Cerebellar cortex (tissue), 1 donor: ENCODE measurements around the gene SPACA7.
"Not testable (repeated sequence)": the region's sequence is repeated elsewhere in the genome, so short reads cannot be mapped to it uniquely, and the experiment has no call there.

Source experiments
- DNase-seq: peaks from one replicate; pipeline ENCODE4 v3.0.0-alpha.2; 2015; ENCODE audit warnings: low spot score

Gene SPACA7

DNA sequence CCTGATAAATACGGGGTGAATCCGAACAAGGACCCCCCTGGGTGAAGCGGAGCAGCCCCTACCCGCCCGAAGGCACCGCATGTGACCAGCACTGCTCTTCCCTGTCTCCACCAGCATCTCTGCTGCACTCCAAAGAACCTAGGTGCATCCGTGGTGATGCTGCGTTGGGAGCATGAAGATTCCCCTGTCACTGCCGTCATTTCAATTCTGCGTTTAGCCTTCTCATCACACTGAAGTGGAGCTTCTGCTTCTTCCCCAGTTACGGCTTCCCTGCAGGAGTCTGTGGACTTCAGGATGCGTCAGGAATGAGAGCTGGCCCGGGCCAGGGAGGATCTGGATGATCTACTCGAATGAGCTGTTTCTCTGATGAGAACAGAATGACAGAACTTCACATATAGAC, 47.9 kb downstream of the SPACA7 start:
- DNase-seq, result no peak

DNA sequence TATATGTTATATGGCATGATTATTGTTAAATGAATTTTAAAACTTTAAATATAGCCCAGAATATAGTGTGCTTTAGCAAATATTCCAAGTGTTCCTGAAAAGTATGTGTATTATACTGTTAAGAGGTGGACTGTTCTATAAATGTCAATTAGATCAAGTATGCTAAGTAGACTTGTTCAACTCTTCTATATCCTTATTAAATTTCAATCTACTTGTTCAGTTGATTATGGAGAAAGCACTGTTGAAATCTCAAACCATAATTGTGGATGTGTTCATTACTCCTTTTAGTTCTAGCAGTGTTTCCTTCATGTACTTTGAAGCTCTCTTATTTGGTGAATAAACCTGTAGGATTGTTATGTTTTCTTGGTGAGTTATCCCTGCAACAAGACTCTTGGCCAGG, 52.5 kb downstream of the SPACA7 start:
- no peak for DNase-seq

DNA sequence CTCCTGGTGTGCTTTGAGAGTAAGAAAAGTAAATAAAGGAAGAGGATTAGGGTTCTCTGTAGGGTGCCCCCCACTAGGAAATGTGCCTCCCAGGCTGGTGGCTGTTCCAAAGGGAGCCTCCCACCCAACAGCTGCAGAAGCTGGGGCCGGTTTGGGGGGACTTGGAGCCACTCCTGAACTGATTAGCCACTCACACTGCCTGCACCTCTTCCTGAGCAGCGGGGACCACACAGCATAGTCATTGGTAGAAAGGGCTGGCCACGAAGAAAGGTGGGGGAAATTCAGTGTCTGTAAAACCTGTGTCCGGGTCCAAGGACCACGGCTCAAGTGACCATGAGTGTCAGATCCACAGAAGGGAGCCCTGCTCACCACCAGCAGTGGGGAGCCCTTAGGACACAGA, 55.6 kb downstream of the SPACA7 start:
- DNase-seq, result no peak

DNA sequence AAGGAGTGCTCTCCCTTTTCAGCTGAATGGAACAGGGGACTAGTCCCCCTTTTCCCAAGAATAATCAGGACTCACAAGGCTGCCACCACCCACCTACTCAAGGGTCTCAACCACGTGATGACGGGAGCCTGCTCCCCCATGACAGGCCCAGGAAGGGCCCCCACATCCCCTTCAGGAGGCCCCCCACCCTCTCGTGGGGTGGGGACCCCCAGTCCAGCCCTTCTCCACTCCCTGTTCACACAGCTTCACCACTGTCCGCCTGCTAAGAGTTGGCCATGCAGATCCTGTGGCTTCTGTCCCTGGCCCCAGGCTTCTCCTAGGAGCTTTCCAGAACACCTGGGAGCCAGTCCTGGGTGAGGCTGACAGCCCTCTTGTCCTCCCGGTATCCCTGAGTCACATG, 56.6 kb downstream of the SPACA7 start:
- DNase-seq, result not testable (repeated sequence)

DNA sequence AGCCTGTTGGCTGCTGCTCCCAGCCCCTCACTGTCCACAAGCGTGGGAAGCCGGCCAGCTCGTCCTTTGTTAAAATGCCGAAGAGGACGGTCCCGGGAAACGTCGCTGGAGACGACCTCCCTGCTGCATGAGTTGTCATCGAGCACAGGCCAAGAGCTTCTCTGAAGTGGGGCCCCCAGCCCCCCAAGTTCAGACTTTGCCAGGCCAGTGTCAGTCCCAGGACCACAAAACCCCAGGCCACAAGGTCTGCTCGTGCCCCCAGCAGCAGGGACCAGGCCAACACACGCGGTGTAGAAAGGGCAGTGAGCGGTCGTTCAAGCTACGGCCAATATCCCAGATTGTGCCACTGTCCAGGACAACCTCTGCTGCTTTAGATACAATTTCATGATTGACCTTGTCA, 57.4 kb downstream of the SPACA7 start:
- DNase-seq, result not testable (repeated sequence)

DNA sequence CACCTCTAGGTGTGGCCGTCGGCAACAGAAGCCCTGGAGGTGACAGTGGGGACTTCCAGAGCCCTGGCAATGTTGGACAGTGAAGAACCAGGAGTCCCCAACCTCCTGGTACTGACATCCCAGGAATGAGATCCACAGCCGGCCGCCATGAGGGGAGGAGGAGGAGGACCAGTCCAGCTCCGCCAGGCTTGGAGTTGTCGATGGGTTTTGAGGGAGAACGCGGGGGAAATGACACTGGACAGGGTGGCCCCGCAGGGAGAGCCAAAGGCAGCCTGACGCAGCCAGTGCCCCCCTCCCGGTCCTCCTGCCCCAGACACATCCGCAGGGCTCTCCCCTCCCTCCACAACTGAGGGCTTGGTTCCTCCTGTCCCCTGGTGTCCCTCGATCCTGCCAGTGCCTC, 57.9 kb downstream of the SPACA7 start:
- DNase-seq, result no peak

DNA sequence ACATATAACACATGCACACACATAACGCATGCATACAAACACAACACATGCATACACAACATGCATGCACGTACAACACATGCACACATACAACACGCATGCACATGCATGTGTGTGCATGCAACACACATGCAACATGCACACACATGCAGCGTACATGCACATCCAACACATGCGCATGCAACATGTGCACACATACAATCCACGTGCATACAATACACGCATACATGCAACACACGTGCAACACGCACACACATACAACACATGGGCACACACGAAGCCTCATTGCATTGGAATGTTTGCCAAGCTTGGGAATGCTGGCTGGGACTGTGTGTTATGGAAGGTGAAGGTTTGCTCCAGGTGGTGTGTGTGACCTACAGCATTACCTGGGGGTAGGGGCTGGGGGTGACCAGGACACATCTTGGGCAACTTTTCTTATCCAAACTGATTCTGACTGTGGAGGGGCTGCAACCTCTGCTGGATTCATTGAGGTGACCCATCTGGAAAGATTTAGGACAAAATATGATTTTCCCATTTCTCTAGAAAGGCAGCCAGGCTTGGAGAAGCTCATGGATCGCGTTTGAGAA, 58.9 kb downstream of the SPACA7 start:
- DNase-seq, result no peak

DNA sequence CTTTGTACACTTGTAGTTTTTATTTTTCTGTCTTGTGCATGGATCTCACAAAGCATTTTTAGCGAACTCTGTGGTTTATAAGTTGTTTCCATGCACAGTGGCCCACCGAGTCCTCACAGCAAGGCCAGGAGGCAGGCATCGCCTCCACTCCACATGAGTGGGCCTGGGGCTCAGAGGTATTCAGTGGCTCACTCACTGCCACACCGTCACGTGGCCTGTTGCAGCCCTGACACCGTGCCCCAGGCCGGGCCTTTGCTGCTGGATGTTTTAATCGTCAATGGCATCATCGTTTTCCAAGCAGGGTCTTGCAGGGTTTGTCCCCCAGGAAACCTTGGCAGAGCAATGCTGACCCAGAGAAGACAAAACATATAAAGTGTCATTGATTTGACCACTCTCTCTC, 59.8 kb downstream of the SPACA7 start:
- DNase-seq, result no peak

DNA sequence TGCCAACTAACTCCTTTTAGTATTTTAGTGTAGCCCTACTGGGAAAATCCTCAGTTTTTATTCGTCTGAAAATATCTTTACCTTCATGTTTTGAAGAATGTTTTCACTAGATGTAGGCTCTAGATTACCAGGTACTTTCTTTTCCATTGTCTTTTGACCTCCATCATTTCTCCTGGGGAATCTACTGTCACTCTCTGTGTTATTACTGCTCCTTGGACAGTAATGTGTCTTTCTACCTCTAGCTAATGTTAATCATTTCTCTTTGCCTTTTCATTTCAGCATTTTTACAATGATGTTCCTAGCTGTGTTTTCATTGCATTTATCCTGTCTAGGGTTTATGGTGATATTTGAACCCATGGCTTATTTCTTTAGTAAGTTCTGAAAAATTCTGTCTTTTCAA, 61.9 kb downstream of the SPACA7 start:
- DNase-seq, result no peak

DNA sequence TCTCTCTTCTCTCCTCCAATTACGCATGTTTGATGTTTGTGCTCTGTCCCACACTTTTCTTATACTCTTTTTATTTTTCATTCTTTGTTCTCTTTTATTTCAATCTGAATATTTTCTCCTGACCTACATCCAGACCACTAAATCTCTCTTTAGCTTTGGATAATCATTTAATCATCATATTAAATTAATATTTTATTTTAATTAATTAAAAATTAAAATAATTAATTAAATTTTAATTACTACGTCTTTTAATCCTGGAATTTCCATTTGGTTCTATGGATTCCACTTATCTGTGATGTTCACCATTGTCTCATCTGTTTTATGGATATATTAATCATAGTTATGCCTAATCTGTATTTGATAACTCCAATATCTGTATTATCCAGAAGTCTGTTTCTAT, 62.4 kb downstream of the SPACA7 start:
- no peak for DNase-seq

DNA sequence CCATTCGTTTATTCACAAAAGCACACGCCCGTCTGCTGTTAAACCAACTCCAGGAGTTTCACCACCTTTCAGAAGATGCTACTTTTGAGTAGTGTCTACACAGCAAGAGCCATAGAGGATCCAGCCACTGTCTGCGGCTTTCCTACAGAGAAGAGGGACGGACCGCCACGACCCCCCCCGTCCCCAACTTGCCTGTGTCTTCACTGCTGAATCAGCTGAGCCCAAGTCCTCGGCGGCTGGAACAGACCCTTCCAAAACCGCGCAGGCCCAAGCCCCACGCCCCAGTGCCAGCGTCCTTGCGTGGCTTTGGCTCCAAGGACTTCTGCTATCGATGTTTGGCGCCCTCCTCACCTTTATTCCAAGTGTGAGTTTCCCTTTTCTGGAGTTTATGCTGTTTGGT, 65.1 kb downstream of the SPACA7 start:
- no peak for DNase-seq

DNA sequence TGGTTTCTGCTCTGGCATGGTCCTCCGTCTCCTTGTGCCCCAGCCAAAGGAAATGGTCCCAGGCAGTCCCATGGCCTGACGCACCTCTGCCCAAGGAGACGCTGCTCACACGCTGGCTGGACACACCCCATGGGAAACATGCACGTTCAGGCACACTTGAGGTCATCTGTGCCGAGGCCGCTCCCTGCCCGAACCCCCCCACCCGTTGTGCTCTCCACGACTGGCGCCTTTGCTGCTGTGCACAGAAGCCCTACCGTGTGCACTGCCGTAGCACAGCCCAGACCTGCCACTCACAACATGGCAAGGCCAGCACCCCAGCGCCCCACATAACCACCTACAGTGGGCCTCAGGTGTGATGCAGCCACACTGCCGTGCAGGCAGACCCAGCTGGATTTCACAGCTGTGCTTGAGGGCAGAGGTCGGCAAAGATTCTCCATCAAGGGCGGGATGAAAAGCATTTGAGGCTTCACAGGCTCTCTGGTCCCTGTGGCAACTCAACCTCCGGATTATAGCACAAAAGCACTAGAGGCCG, 65.7 kb downstream of the SPACA7 start:
- no peak for DNase-seq

DNA sequence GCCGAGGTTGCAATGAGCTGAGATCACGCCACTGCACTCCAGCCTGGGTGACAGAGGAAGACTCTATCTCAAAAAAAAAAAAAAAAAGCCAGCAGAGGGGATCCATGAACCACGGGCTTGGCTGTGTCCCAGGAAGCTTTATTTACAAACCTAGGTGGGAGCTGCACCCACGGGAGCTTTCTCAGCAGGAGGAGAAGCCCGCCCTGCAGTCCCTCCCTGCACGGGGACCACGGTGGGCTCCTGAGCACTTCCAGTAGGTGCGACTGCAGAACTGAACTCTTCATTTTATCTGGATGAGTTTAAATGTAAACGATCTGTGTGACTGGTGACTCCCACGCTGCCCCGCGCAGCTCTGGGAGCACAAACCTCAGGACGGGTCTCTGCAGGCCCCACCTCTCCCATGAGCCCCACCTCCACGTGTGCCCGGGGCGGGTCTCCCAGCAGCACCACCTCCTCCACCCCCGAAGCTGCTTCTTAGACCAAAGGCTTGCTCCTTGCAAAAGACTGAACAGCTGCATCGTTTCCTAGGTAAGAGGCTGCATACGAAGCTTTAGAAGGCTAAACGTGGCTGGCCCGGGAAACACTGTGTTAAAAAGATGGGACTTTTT, 66.4 kb downstream of the SPACA7 start:
- DNase-seq, result no peak

DNA sequence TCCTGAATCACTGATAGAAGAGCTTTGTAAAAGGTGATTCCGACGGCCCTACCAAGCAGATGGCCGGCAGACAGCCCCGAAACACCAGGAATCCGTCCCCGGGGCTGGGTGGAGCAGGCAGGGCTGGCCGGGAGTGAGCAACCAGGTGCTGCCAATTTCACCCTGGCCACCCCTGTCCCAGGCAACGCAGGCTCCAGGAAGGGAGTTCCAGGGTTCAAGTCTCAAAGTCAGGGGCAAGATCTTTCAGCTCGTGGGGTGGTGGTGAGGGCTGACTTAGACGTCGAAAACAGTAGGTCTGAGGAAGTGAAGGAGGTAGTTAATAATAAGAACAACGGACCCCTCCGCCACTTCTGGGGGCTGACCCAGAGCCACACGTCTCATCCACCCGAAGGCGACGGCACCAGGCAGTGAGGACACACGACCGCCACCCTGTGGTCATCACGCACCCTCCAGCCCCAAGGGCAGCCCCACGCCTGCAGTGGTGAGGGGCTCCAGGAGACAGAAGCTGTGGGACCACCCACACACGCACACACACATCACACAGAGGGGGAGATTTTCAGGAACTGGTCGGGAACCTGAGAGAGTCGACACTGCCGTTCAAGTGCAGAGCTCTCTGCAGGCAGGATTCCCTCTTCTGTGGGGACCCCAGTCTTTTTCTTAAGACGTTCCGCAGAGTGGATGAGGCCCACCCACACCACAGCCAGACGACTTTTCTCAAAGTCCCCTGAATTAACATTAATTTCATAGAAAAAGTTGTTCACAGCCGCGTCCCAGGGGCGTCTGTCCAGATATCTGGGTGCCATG, 67.2 kb downstream of the SPACA7 start:
- DNase-seq, result no peak

DNA sequence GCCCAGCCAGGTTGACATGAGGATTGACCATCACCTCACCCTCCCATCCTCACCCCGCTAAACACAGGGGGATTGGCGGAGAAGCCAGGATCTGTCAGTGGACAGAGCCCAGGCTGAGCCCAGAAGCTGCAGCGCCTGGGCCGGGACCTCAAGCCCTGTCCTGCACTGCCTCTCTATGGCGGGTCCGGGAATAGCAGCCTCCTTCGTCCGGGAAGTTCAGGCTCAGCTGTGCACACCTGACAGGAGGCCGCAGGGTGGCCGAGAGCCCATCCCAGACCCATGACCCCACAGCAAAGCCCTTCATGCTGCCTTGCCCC, 67.8 kb downstream of the SPACA7 start:
- DNase-seq, result peak; percentile 35

DNA sequence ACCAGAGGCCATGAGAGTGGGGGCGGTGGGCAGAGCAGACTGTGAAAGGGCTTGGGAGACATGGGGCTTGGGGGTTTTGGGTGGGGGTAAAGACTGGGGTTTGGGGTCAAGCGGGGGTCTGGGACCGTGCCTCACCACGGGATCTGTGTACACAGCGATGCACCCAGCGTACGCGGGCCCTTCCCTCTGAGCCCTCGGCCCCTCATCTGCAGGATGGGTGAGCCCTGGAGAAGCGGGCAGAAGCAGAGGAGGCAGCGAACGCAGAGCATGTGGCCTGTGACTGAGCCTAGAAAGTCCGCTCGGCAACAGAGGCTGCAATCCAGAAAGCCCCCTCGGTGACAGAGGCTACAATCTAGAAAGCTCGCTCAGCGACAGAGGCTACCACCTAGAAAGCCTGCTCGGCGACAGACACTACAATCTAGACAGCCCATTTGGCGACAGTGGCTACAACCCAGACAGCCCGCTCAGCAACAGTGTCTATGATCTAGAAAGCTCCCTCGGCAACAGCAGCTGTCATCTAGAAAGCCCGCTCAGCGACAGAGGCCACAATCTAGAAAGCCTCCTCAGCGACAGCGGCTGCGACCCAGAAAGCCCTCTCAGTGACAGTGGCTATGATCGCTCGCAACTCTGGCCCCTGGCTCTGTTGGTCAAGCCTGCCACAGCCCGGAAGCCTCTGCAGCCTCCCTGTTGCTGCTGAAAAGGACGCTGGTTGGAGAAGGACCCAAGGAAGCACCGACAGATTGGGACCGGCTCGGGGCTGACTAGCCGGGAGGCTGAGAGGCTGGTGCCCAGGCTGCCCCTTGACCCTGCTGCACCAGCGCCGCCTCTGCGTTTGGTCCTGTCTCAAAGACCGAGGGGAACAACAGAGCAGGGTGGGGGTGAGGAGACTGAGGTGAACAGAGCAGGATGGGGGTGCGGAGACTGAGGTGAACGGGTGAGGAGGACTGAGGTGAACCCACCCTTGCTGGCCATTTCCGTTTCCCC, 68.6 kb downstream of the SPACA7 start:
- no peak for DNase-seq

DNA sequence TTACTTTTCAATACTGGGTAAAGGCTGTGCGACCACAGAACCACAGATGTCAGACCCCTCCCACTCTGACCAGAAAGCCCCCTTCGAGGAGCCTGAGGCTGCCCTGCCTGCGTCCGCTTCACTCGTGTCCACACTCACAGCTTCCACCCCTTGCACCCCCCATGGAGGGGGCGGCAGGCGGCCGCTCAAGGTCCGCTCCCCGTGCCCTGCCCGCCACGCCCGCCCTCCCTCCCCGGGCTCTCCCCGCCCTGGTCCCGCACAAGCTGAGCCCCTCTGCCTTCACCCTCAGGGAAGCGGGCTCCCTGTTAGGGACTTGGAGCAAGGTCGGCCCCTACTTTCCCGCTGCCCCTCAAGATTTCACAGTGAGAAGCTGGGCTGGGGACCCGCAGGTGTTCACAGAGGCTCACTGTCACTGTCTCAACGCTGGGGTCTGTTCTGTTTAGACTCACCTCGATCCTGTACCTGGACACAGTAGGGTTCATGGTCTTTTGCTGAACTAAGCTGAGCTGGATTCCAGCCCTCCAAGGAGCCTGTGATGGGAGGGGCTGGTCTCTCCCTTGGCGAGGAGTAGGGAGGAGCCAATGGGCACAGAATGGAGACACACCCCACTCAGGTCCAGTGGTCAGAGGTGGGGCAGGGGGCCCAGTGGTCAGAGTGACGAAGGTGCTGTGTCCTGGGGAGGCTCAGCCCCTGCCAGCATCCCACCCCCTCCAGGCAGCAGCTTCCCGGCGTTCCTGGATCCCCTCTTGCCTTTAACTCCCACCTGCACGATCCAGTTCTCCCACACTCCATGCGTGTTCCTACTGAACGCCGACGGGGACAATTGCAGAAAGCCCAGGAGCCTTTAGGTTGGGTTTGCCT, 69.5 kb downstream of the SPACA7 start:
- no peak for DNase-seq

DNA sequence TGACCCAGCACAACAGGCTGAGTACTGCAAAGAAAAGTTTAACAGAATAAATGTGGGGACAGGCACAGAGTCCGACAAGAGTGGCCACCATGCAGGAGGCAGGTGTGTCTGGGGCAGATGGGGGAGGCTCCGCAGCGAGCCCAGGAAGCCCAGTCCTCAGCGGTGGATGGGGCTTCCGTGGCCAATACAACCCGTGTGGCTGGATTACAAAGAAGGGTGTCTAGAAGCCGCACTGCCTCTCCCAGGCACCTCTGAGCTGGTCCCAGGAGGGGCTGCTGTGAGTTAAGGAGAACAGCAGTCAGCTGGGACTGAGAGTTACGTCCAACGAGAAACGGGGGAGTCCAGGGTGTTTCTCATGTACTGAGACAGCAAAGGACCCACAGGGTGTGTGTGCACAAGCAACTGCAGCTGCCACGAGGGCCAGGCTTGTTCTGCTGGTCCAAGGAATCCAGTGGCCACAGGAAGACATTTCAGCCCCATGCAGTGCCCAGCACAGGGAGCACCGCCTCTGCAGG, 70.2 kb downstream of the SPACA7 start:
- DNase-seq, result no peak

DNA sequence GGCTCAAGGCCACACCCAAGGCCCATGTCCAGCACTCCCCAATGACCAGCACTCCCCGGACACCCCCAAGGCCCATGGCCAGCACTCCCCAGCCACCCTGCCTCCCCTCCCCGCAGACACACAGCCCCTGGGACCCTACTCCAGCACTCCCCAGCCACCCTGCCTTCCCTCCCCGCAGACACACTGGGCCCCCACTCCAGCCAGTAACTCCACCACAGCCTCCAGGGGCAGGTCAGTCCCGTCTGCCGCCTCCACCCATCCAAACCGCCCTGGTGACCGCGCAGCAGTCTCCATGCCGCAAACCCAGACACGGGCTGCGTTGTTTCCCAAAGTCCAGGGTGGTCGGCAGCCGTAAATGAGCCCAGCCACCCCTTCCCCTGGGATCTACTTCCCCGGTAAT, 70.7 kb downstream of the SPACA7 start:
- DNase-seq, result no peak

DNA sequence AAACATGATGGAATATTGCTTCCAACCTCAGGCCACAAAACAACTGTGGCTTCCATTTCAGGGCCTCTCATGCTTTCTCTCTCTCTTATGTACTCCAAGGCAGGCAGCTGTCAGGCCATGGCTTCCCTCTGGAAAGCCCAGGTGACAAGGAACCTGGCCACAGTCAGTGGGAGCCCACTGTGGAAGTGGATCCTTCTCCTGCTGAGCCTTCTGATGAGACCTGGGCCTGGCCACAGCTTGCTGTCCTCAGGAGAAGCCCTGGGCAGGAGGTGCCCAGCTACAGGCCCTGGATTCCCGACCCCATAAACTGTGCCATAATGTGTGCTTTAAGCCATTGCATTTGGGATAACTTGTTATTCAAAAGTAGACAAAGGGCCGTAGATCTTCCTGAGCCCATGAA, 71.2 kb downstream of the SPACA7 start:
- DNase-seq, result no peak
